GM12878 (cell line): ENCODE data around the gene ZBED1.

Experiments
- CREM ChIP-seq: IDR thresholded peaks from 2 replicates; pipeline ENCODE4 v1.6.1; 2014; ENCODE audit warnings: antibody characterized with exemption, low read depth
- EGR1 ChIP-seq, 2 experiments: IDR thresholded peaks; 1 replicate in 1 of 2; 2 replicates in 1 of 2; pipeline ENCODE4 v1.6.1; 2011 to 2012; ENCODE audit warnings: low read depth in 2 of 2, low read length in 2 of 2, borderline replicate concordance in 1 of 2, mild to moderate bottlenecking in 1 of 2, moderate library complexity in 1 of 2
- EZH2 ChIP-seq: IDR thresholded peaks from 2 replicates; pipeline ENCODE4 v1.6.1; 2012; ENCODE audit warnings: low read depth, mild to moderate bottlenecking, control low read depth, inconsistent platforms, low read length, borderline replicate concordance; ENCODE audit not compliant: control insufficient read depth
- IKZF1 ChIP-seq: fragments of 450-650 bp; conservative IDR thresholded peaks from 2 replicates; pipeline ENCODE4 v1.6.1; 2017; ENCODE audit warnings: antibody characterized with exemption, mild to moderate bottlenecking
- KDM1A ChIP-seq: fragments of 200-600 bp; sonication (generic); IDR thresholded peaks from 2 replicates; pipeline ENCODE4 v1.6.1; 2016; ENCODE audit warnings: borderline replicate concordance
- MTA2 ChIP-seq: fragments of 450-650 bp; IDR thresholded peaks from 2 replicates; pipeline ENCODE4 v1.6.1; 2016; ENCODE audit warnings: low read depth, mild to moderate bottlenecking, moderate library complexity
- POLR2AphosphoS2 ChIP-seq: IDR thresholded peaks from 2 replicates; pipeline ENCODE4 v1.6.1; 2011; ENCODE audit warnings: low read depth, mild to moderate bottlenecking, low read length, improper control_type of control experiment, moderate library complexity
- RAD51 ChIP-seq: fragments of 450-650 bp; IDR thresholded peaks from 2 replicates; pipeline ENCODE4 v1.6.1; 2016; ENCODE audit warnings: moderate library complexity, mild to moderate bottlenecking, inconsistent platforms
- SREBF2 ChIP-seq: IDR thresholded peaks from 2 replicates; pipeline ENCODE4 v1.6.1; 2012; ENCODE audit warnings: mild to moderate bottlenecking, low read length
- SUZ12 ChIP-seq: fragments of 200-600 bp; sonication (generic); IDR thresholded peaks from one replicate; pipeline ENCODE4 v1.6.1; 2018; ENCODE audit warnings: antibody characterized with exemption, mild to moderate bottlenecking; ENCODE audit not compliant: unreplicated experiment
- TF ChIP-seq, protein P1 (sequence below): IDR thresholded peaks from 2 replicates; pipeline ENCODE4 v1.6.1; 2011; ENCODE audit warnings: low read depth, low read length, improper control_type of control experiment, borderline replicate concordance
- TF ChIP-seq, protein P2 (sequence below), 3 experiments: IDR thresholded peaks in 2 of 3; conservative IDR thresholded peaks in 1 of 3; 2 replicates each; pipeline ENCODE4 v1.5.1; 2011; ENCODE audit warnings: low read depth in 3 of 3, low read length in 3 of 3, mild to moderate bottlenecking in 3 of 3, control low read depth in 2 of 3, moderate library complexity in 2 of 3, inconsistent platforms in 1 of 3, mixed read lengths in 1 of 3; ENCODE audit not compliant: control insufficient read depth in 2 of 3, insufficient read depth in 1 of 3; ENCODE audit errors: extremely low read depth in 1 of 3

DNA sequence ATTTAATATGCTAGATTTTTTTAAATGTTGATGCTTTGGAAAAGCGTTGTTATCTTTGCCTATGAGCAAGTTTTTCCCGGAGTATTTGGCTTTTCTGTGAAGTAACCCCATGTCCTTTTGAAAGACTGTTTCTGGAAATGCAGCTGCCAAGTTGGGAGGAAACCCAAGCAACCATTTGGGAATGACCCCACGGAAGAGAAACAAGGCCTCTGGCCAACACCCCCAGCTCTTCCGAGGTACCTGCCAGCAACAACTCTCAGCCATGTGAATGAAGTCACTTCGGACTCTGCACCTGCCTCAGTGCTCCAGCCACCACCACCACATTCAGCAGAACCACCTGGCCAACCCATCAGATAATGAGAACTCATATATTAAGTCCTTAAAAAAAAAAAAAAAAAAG lies 36.2 kb upstream of the ZBED1 start:
- TF ChIP-seq RAD51 (no peak), SUZ12 (no peak), MTA2 (no peak), CREM (no peak), POLR2AphosphoS2 (no peak), SREBF2 (no peak), EZH2 (no peak), IKZF1 (no peak), KDM1A (no peak), EGR1 (IDR thresholded peaks at IDR 0.05; ENCODE audit: borderline replicate concordance in 1 of 2, low read depth in 2 of 2, low read length in 2 of 2) (no peak)
- TF ChIP-seq, protein P1, sequence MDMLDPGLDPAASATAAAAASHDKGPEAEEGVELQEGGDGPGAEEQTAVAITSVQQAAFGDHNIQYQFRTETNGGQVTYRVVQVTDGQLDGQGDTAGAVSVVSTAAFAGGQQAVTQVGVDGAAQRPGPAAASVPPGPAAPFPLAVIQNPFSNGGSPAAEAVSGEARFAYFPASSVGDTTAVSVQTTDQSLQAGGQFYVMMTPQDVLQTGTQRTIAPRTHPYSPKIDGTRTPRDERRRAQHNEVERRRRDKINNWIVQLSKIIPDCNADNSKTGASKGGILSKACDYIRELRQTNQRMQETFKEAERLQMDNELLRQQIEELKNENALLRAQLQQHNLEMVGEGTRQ: no peak
- TF ChIP-seq, protein P2, sequence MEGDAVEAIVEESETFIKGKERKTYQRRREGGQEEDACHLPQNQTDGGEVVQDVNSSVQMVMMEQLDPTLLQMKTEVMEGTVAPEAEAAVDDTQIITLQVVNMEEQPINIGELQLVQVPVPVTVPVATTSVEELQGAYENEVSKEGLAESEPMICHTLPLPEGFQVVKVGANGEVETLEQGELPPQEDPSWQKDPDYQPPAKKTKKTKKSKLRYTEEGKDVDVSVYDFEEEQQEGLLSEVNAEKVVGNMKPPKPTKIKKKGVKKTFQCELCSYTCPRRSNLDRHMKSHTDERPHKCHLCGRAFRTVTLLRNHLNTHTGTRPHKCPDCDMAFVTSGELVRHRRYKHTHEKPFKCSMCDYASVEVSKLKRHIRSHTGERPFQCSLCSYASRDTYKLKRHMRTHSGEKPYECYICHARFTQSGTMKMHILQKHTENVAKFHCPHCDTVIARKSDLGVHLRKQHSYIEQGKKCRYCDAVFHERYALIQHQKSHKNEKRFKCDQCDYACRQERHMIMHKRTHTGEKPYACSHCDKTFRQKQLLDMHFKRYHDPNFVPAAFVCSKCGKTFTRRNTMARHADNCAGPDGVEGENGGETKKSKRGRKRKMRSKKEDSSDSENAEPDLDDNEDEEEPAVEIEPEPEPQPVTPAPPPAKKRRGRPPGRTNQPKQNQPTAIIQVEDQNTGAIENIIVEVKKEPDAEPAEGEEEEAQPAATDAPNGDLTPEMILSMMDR (IDR thresholded peaks at IDR 0.05 in 2 of 3, conservative IDR thresholded peaks at IDR 0.05 in 1 of 3; ENCODE audit: control insufficient read depth in 2 of 3, extremely low read depth in 1 of 3, insufficient read depth in 1 of 3, low read depth in 3 of 3, low read length in 3 of 3): no peak
